PFSK-1 (cell line): ENCODE data around the gene GABBR2.

Experiments
- FOXP2 ChIP-seq: optimal IDR thresholded peaks from 2 replicates; pipeline ENCODE3; 2011; ENCODE audit warnings: borderline replicate concordance, control low read depth, inconsistent platforms; ENCODE audit not compliant: insufficient read depth; ENCODE audit errors: extremely low read length, extremely low read depth
- POLR2AphosphoS5 ChIP-seq: IDR thresholded peaks from 2 replicates; pipeline ENCODE4 v1.6.1; 2012; ENCODE audit warnings: low read depth, mild to moderate bottlenecking, control low read depth, low read length, moderate library complexity
- REST ChIP-seq, 2 experiments: IDR thresholded peaks; 2 replicates each; pipeline versions ENCODE4 v1.6.1 to v1.8.0; 2011 to 2012; ENCODE audit warnings: low read depth in 2 of 2, low read length in 2 of 2, control low read depth in 1 of 2, inconsistent platforms in 1 of 2, mild to moderate bottlenecking in 1 of 2, moderate library complexity in 1 of 2; ENCODE audit not compliant: insufficient read depth in 1 of 2
- SIN3A ChIP-seq: IDR thresholded peaks from 2 replicates; pipeline ENCODE4 v1.6.1; 2012; ENCODE audit warnings: mild to moderate bottlenecking, low read length, moderate library complexity, borderline replicate concordance; ENCODE audit not compliant: insufficient read depth
- TAF1 ChIP-seq: IDR thresholded peaks from 2 replicates; pipeline ENCODE4 v1.6.1; 2012; ENCODE audit warnings: low read length, control low read depth, borderline replicate concordance; ENCODE audit not compliant: insufficient read depth

GABBR2 gene

GRCh38 chr9:98619788-98620187 is 88.9 kb downstream of the GABBR2 start:
- no peak for TF ChIP-seq POLR2AphosphoS5
- no peak for TF ChIP-seq TAF1
- TF ChIP-seq FOXP2, result no peak
- no peak for TF ChIP-seq REST (IDR thresholded peaks at IDR 0.05; ENCODE audit: insufficient read depth in 1 of 2, low read depth in 2 of 2, low read length in 2 of 2)
- TF ChIP-seq SIN3A, result no peak

DNA sequence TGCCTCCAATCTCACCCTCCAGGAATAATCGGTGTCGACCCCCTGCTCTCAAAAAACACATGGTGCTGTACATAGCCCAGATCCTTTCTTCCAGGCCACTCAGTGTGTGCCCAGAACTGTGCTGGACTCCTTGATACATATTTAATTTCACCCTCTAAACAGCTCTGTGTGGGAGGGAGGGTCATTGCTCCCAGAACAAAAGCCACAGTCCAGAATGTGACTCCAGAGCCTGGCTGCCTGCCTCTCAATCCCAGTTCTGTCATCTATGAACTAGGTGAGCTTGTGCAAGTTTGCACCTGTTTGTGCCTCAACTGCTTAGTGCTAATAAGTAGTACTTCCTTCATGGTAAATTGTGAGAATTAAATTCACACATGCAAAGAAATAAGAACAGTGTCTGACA is 93.1 kb downstream of the GABBR2 start:
- TF ChIP-seq TAF1 (no peak), REST (IDR thresholded peaks at IDR 0.05; ENCODE audit: insufficient read depth in 1 of 2, low read depth in 2 of 2, low read length in 2 of 2) (no peak), POLR2AphosphoS5 (no peak), SIN3A (no peak)

DNA sequence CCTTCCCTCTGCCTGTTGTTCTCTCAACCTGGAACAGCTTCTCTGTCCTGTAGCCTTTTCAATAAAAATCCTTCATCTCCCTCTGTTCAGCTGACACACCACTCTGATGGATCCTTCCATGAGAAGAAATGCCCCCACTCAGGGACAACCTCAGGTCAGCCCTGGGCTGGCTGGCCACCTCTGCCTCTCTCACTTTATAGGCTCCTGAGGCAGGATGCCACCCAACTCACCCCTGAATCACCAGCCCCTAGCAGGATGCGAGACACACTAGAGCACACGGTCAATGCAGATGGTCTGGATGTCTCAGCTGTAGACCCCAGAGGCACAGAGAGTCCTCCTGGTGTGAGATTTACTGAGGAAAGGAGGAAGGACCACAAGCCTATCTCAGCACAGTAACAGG is 93.8 kb downstream of the GABBR2 start:
- no peak for TF ChIP-seq FOXP2
- TF ChIP-seq TAF1, result no peak
- TF ChIP-seq SIN3A, result no peak

DNA sequence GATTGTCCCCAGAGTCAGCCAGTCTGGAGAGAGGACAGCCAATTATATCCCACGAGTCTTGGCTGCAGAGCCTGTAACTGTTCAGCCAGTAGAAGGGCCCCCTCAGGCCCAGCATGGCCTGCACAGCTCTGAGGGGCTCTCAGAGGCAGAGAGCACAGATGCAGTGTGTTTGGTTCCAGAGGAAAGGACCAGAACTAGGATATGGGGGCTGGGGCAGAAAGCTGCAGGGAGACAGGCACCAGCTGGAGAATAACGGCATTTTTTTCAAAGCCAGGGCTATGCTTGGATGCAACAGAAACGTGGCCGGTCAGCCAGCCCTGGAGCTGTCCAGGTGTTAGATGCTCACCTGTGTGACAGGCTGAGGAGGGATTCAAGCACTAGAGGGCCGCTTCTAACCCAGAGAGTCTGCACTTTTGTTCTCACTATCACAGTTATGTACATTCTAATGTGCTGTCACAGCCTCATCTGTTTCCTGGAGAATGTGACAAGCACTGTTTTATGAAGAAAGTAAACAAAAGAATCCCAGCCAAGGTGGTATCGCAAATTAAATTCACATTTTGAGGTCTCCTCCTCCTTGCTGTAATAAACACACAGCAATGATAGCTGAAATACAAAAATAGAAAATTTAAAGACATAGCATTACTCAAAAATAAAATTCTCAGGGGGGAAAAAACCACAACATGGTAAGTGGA is 96.5 kb downstream of the GABBR2 start:
- no peak for TF ChIP-seq REST (IDR thresholded peaks at IDR 0.05; ENCODE audit: insufficient read depth in 1 of 2, low read depth in 2 of 2, low read length in 2 of 2)
- no peak for TF ChIP-seq FOXP2
- no peak for TF ChIP-seq TAF1
- no peak for TF ChIP-seq SIN3A
- TF ChIP-seq POLR2AphosphoS5, result no peak

GRCh38 chr9:98611319-98611718 is 97.4 kb downstream of the GABBR2 start:
- no peak for TF ChIP-seq REST (IDR thresholded peaks at IDR 0.05; ENCODE audit: insufficient read depth in 1 of 2, low read depth in 2 of 2, low read length in 2 of 2)
- TF ChIP-seq TAF1, result no peak
- no peak for TF ChIP-seq FOXP2
- TF ChIP-seq POLR2AphosphoS5, result no peak
- TF ChIP-seq SIN3A, result no peak
